Vagina (tissue), 2 donors: Measurements from ENCODE around the gene NRG2.

ENCODE experiments used
- CTCF ChIP-seq, 3 experiments: fragments of 450-650 bp in 2 of 3; fragments of 200-600 bp in 1 of 3; sonication (generic) in 1 of 3; IDR thresholded peaks; one replicate each; pipeline ENCODE4 v1.5.1; 2017 to 2019; ENCODE audit warnings: antibody characterized with exemption in 3 of 3, mild to moderate bottlenecking in 2 of 3, moderate library complexity in 2 of 3
- POLR2A ChIP-seq, 2 donors: fragments of 450-650 bp; IDR thresholded peaks; one replicate each; pipeline ENCODE4 v1.6.1; 2017; ENCODE audit warnings: antibody characterized with exemption in 2 of 2, mild to moderate bottlenecking in 2 of 2, moderate library complexity in 2 of 2

- TF ChIP-seq CTCF (IDR thresholded peaks at IDR 0.05) (no peak), POLR2A (IDR thresholded peaks at IDR 0.05) (no peak)
Measured at GRCh38 chr5:139926797-139927503, 116.1 kb downstream of the NRG2 start.
